K562 (cell line): ENCODE results near the gene NPAS3.

Source experiments
- ARID2 ChIP-seq: fragments of 450-650 bp; IDR thresholded peaks from 2 replicates; pipeline ENCODE4 v1.6.1; 2017; ENCODE audit warnings: antibody characterized with exemption, mild to moderate bottlenecking
- FOXK1 ChIP-seq: sonication (generic); formaldehyde crosslinking; IDR thresholded peaks from 2 replicates; pipeline ENCODE4 v1.8.0; 2022; ENCODE audit warnings: missing genetic modification reagents, mild to moderate bottlenecking, borderline replicate concordance
- RAD21 ChIP-seq, 2 experiments: fragments of 250-450 bp in 1 of 2; fragments of 450-650 bp in 1 of 2; sonication (Bioruptor Pico) in 1 of 2; formaldehyde crosslinking in 1 of 2; IDR thresholded peaks in 1 of 2; conservative IDR thresholded peaks in 1 of 2; 2 replicates each; pipeline versions ENCODE4 v1.4.0 to v1.8.0; 2020 to 2022; ENCODE audit warnings: mild to moderate bottlenecking in 2 of 2, moderate library complexity in 1 of 2
- TF ChIP-seq, protein P1 (sequence below), 3 experiments: IDR thresholded peaks in 2 of 3; conservative IDR thresholded peaks in 1 of 3; 2 replicates each; pipeline ENCODE4 v1.5.1; 2011 to 2012; ENCODE audit warnings: low read length in 3 of 3, mild to moderate bottlenecking in 3 of 3, control low read depth in 2 of 3, improper control_type of control experiment in 1 of 3, inconsistent platforms in 1 of 3, low read depth in 1 of 3, mixed read lengths in 1 of 3, moderate library complexity in 1 of 3; ENCODE audit not compliant: insufficient read depth in 2 of 3
- TF ChIP-seq, protein P2 (sequence below): sonication (generic); formaldehyde crosslinking; IDR thresholded peaks from 2 replicates; pipeline ENCODE4 v1.8.0; 2022; ENCODE audit warnings: missing genetic modification reagents, mild to moderate bottlenecking, borderline replicate concordance

DNA sequence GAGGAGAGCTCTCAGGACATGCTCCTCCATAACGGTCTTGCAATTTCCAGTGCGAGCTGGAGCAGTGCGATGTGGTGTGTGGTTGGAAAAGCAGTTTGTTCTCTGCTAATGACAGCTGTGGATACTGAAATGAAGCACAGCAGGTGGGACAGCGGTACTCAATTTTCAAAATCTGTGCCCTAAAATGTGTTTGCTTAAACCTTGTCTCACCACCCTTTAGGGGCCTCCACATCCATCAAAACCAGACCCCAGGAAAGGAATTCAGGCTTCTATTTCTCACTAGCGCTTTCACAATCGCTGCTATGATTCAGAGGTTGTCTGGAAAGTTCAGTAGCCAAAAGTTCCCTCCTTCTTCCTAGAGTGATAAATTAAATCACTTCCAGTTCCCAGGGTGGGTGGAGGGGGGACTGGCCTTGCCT is 571.4 kb downstream of the NPAS3 start:
- TF ChIP-seq ARID2 (no peak), FOXK1 (no peak), RAD21 (CRISPR knock-in tag; conservative IDR thresholded peaks at IDR 0.05 in 1 of 2, IDR thresholded peaks at IDR 0.05 in 1 of 2) (no peak)
- TF ChIP-seq, protein P1, sequence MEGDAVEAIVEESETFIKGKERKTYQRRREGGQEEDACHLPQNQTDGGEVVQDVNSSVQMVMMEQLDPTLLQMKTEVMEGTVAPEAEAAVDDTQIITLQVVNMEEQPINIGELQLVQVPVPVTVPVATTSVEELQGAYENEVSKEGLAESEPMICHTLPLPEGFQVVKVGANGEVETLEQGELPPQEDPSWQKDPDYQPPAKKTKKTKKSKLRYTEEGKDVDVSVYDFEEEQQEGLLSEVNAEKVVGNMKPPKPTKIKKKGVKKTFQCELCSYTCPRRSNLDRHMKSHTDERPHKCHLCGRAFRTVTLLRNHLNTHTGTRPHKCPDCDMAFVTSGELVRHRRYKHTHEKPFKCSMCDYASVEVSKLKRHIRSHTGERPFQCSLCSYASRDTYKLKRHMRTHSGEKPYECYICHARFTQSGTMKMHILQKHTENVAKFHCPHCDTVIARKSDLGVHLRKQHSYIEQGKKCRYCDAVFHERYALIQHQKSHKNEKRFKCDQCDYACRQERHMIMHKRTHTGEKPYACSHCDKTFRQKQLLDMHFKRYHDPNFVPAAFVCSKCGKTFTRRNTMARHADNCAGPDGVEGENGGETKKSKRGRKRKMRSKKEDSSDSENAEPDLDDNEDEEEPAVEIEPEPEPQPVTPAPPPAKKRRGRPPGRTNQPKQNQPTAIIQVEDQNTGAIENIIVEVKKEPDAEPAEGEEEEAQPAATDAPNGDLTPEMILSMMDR (IDR thresholded peaks at IDR 0.05 in 2 of 3, conservative IDR thresholded peaks at IDR 0.05 in 1 of 3; ENCODE audit: insufficient read depth in 2 of 3, low read depth in 1 of 3, low read length in 3 of 3) = no peak
- TF ChIP-seq, protein P2, sequence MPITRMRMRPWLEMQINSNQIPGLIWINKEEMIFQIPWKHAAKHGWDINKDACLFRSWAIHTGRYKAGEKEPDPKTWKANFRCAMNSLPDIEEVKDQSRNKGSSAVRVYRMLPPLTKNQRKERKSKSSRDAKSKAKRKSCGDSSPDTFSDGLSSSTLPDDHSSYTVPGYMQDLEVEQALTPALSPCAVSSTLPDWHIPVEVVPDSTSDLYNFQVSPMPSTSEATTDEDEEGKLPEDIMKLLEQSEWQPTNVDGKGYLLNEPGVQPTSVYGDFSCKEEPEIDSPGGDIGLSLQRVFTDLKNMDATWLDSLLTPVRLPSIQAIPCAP = no peak
